Central memory CD4-positive, alpha-beta T cell (primary cell): ENCODE measurements around the gene RNF144B.

Experiments
- DNase-seq: peaks from one replicate; pipeline ENCODE4 v3.0.0; 2022

The RNF144B gene

DNA sequence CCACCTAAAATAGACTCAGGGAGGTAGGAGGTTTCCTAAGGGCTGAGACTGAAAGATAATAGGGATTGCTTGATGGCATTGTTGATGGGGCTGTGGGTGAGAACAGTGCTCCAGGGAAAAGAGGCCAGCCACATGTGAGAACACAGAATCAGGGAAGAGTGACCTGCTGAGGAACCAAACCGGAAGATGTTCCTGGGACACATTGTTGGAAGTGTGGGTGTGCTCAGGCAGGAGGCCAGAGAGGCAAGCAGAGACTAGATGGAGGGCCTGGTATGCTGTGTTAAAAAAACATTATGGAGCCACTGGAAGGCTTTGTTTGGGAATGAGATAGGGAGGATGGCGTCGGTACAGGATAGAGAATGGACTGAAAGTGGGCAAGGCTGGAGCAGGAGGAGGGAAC lies 23.3 kb downstream of the RNF144B start:
- DNase-seq, result no peak

DNA sequence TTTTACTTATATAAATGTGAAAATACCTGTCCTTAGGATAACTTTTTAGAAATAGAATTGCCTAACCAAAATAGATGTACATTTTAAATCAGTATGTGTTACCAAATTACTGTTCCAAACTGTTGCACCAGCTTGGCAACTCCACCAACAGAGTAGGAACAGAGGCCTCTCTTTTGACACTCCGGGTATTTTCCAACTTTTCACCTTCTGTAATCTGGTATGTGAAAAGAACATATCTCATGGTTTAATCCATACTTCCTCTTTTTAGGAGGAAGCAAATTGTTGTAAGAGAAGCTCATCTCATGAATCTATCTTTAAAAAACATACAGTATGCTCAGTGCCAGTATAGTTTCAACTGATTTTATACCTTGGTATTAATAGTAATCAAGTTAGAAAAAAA lies 24.9 kb downstream of the RNF144B start:
- DNase-seq, result no peak

DNA sequence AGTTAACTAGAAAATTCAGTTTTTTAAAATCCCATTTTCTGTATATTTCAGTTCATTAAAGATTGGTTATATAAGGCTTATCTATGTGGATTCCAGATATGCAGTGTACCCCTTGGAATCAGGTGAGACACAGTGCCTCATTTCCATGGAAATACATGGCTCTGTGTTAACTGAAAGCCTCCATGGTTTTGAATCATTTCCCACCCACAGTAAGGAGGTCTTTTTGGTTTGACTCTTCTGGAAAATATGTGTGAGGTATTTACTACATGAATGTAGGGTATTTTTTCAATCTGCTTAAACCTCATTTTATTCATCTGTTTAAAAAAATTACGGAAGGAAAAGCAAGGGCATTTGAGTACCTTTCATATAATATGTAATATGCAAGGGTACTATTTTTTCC lies 25.5 kb downstream of the RNF144B start:
- no peak for DNase-seq

DNA sequence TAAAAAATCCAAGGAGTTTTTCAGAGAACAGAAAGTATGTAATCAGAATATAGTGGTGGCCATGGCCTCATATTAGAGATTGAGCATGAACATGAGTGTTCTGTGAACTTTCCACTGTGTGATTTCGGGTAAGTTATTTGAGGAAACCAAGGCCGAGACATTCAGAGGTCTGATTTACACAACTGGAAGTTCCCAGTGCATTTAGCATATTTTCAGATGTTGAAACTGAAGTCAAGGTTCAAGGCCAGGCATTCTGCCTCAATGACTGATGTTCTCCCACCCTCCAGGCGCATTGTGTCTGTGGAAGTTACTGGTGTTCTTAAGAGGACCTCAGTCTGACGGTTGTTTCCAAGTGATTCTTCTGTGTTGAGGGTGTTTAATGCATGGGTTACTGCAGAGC lies 26.2 kb downstream of the RNF144B start:
- no peak for DNase-seq

DNA sequence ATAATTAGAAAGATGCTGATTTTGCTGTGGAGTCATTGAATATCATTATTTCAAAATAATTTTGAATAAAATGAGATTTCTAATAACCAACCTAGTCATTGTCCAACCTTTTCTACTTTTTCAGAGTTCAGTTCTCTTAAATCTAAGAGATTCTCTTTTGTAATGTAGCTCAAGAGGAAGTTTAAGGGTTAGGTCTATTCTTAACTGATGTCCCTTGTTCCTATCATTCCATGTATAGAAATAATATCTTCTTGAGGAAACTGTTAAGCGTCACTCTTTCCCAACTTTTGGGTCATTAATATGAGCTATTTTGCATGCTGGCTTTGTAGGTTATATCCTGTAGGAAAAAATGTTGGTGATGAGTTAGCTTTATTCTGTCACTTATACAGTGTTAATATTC lies 27.0 kb downstream of the RNF144B start:
- DNase-seq, result no peak

DNA sequence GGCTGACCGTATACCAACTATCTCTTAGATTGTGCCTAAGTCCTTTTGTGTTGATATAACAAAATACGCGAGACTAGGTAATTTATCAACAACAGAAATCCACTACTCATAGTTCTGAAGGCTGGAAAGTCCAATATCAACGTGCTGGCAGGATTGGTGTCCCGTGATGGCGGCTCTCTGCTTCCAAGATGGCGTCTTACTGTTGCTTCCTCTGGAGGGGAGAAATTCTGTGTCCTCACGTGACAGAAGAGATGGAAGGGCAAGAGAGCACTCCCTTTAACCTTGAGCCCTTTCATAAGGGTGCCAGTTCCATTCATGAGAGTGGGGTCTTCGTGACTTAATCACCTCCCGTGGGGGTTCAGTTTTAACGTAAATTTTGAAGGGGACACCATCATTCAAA lies 28.1 kb downstream of the RNF144B start:
- DNase-seq, result no peak

DNA sequence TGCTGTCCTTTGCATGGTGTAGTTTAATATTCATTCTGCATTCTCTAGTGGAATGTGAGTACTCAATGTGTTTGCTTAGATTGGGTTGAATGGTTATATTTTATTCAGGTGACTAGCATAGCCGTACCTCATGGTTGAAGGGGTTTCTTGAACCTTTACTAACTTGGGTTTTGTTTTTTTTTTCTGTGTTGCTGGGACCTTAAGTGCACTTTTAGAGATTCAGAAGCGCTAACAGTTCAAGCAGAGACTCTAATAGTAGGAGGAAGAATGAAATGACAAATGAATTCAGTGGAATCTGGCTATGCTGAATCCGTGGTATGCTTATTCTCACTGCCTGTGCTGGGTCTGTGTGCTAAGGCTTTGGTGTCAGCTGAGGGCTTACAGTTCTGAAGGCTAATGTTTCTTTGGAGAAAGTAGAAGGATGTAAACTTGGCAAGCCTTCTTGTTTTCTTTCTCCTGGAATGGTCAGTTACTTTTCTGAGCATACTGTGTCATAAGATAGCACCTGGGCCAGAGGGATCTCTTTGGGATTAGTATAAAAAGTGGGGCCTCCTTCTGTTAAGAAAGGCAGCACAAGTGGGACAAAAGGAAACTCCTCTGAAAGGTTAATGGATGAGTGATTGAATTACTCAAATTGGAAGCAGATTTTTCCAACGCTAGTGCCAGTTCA lies 28.7 kb downstream of the RNF144B start:
- DNase-seq, result no peak

DNA sequence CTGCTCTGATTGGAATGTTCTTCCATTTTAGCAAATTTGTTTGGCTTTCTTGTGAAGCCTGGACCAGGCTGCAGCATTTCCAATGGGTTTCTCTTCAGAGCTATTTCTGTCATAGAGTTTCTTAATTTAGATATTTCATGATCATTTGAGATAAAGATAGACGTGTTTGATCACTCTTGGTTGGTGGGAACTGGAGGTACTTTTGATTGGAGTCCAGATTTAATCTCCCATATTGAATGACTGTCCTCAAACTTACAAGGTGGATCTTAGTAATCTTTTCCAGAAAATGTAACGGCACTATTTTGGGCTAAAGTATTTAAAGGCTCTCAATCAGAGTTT lies 29.2 kb downstream of the RNF144B start:
- DNase-seq, result no peak

DNA sequence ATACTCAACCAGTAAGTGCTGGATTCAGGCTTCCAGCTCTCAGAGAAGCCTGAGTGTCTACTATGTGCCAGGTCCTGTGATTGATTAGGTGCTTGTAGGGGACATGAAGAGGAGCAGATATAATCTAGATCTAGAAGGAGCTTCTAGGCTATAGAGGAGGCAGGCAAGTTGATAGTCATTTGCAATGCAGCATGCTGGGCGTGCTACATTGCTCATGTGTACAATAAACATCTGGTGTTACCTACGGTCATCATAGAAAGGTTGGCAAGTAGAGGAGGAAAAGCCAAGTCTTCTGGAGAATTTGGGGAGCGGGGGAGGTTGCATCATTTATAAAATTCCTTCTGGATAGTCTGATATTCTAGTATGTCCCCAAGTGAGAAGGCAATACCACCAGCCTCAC lies 33.2 kb downstream of the RNF144B start:
- DNase-seq, result no peak

DNA sequence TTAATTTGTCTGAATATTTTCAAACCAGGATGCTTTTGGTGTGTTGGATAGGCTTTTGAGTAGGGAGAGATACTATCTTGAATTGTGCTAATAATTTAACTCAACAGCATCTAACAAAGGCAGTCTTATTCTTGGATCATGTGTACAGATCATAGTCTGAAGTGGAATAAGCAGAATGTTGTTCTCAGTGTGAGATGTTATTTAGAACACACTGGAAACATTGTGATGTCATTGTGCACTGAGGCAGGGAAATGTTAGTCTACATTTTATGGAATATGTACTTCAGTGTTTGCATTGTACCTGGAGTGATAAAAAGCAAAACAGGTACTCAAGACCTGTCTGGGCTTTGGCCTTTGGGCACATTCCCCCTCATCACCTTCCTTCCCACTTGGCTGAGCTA lies 35.0 kb downstream of the RNF144B start:
- DNase-seq, result no peak

DNA sequence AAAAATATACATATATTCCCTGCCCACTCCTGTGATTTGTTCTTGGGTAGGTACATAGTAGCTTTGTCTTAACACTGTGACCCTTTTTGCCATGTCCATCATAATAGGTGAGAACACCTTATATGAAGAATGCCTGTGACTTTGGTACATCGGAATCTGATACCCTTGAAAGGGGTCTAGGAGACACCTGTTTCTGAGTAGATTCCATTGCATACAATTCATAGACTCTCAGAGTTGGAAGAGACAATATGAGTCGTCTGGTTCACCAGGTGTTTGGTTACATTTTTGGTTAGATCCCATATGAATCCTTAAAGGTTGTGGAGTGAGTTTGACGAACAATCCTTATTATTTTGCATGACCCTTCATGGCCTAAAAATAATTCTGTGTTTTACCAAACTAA lies 36.3 kb downstream of the RNF144B start:
- DNase-seq, result no peak

DNA sequence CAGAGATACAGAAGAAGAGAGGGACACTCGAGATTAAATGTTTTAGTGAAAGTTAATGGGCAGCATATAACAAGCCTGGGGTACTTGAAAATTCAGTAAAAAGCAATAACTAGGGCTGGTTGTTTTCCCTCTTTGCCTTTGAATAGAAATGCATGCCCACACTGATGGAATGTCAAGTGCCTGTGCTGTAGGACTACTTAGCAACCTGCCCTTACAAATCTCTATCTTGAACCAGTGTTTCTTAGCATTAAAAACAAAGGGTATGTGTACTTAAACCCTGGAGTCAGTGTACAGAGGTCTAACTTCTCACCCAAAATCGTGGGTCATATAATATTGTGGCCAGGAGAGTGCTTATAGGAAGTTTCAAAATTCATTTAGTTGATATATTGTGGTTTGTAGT lies 37.1 kb downstream of the RNF144B start:
- DNase-seq, result no peak

DNA sequence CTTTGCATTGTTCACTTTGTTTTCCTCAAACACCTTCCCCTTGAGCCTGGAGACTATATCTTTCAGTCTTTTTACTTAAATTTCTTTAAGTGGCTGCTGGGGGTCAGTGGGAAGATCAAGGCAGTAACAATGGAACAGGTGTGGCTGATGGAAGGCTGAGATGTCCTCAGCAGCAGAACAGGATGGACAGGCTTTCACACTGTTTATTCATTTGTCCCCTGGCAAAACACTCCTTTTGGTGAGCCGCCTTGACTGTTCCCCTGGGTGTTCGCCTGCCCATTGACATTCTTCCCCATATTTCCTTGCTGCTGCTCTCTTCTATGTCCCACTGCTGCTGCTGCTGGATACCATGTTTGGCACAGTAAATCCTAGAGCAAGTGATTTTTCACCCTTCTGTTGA lies 38.1 kb downstream of the RNF144B start:
- DNase-seq, result no peak

DNA sequence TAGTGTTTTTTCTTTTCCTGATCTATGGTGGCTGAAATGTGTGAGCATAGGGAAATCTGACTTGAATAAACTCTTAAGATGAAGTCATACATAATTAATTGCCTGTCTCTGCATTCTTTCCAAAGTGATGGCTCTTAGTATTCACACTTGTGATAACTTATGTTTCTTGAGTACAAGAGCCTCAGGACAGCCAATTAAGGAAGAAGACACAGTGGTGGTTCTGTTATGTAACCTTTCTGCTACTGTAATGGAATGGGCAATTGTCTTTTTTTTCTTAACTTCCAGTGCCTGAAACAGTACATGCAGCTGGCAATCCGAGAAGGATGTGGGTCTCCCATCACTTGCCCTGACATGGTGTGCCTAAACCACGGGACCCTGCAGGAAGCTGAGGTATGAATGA lies 40.1 kb downstream of the RNF144B start:
- DNase-seq, result no peak

DNA sequence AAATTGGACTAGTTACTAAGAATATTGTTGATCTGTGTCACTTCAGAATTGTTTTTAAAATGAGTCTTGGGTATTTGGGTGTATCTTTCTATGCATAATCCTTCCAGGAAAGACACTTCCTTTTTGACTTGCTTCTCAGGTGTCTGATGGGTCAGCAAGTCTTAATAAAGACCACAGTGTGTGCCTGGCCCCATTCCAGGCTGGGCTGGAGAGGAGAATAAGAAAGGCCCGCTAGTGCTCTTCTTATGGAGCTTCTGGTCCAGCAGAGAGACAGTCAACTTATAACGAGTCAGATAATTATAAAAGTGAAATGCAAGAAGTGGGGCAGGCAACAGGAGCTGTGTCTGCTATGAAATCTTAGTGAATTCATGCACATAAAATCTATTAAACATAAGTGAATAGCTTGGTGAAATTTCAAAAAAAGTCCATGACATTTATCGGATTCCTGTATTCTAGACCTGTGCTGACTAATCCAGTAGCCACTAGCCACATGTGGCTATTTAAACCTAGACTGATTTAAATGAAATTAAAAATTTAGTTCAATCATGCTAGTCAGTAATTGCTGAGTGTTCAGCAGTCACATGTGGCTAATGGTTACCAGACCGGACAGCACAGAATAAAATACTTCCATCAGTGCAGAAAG lies 42.6 kb downstream of the RNF144B start:
- DNase-seq, result no peak

DNA sequence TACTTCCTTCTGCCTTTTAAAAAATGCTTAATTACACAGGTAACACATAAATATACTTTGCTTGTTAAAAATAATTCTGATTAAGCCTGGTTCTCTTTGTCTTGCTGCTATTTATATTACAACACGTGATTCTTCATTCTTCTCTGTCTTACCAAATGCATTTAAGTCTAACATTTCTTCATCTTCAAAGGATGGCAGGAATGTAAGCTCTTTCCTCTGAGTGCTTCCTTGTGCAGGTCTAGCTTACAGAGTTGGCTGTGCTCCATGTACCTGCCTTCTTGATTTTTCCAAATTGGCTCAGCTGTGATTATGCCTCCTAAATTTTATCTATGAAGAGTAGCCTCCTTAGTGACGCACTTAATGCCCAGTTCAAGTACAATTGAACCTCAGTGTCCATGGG lies 44.4 kb downstream of the RNF144B start:
- DNase-seq, result no peak

DNA sequence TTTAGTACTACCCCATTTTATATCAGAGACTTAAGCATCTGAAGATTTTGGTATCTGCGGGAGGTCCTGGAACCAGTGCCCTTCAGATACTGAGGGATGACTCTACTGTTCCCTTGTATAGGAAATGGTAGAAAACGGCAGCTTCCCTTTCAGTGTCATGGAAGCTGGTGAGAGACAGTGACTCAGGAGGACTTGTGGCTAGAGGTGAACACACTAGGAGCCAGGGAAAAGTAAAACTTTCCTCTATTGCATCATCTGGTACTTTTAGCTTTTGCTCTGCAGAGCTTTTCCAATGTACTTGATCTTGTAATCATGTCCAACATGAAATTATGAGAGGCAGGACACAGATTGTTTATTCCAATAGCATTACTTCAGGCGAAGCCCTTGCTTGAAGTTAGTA lies 45.0 kb downstream of the RNF144B start:
- no peak for DNase-seq

DNA sequence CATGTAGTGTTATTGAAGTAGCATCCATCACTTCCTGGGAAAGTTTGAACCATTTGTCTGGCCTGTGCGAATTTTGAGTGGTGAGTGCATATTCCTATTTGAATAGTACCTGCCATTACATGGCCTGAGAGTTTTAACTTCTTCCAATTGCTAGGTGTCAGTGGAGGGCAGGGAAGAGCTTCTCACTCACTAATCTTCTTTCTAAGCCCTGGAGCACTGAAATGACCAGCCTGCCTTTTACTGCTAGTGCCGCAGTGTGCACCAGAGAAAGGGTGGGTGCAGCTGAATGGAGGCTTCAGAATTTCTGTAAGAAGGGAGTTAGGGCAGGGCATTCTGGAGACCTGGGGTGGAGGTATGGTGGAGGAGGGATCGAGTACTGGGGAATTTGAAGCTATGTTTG lies 45.5 kb downstream of the RNF144B start:
- no peak for DNase-seq

DNA sequence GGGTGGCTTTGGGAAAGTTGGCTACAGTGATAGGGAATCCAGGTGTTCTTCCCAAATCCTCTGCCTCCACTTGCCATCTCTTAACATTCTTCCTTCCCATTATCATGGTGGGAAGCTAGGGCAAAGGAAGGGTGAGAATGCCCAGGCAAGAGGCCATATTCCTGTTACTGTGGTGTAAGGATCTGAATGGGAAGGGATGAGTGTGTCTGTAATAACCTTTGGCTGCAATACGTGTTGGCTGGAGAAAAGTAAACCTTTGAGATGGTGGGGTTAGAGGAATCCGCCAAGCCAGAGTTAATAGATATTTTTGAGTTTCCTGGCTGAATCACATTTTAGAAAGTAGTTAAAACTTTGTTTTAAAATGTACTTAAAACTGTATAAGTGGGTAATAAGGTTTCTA lies 45.9 kb downstream of the RNF144B start:
- DNase-seq, result no peak

DNA sequence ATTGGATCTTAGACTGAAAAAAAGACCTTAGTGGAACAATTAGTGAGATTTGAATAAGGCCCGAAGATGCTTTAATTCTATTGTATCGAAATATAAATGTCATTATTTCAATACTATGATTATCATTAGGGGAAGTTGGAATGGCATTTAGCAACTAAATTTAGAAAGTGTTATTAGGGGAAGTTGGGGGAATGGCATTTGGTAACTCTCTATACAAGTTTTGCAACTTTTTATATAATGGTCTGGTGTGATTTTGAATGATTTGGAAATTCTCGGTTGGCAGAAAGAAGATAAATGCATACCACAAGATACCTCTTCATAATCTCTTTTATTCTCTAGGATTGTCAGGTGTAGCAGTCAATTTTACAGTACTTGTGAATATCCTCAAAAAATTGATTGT lies 49.2 kb downstream of the RNF144B start:
- no peak for DNase-seq

DNA sequence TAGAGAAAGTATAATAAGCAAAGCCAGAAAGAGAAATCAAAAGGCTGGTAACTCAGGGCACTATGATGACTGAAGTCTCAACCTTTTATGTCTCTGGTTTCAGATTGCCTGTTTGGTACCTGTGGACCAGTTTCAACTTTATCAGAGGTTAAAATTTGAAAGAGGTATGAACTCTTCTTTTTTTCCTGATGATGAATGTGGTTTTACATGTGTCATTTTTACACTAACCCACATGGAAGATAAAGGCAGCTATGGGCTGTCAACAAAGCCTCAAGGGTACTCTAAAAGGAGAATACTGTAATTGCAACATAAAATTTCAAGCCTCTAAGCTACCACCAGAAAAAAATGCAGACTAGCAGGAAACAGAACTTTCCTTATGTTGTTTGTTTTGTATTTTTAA lies 52.4 kb downstream of the RNF144B start:
- no peak for DNase-seq

DNA sequence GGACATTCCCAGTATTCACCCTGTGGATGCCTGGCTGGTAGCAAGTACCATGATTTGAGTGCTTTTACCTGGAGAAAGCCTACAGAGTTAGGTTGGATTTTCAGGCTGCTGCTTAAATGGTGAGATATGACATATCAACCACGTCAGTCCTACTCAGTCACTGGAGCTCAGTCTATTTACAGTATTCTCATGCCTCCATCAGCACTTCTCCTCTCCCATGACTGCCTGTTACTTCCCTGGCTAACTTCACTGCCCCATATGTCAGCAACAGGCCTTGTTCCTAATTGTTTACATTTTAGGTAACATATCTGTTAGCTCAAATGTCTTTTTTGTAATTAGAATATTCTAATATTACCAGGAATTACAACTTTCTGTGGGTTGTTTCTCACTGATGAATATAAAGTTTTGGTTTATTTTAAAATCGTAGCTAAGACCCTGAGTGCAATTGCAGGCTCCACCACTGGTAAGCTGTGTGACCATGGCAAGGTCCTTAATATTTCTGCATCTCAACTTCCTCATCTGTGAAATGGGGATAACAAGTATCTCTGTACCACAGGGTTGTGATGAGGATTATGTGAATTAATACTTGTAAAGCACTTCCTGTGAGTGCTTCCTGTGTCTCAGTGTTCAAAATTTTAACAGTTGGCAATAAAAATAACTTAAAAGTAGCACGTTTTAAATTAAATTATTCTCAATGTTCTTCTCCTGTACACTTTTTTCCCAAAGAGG lies 54.3 kb downstream of the RNF144B start:
- DNase-seq, result no peak

DNA sequence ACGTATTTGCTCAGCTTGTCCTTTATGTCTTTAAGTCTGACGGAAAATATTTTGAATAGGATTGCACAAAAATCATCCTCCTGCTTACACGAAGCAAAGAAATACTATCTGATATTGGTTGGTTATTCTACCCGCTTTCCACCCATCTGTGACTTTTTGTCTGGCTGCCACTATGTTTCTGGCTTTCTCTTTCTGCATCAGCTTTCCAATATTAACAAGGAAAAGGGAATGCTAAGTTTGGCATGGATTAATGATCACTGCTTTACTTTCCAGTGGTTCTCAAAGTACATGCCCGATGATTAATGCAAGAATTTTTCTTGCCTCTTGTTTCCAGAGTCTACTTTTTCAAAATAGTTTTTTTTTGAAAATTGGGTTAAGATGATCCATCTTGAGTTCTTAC lies 57.0 kb downstream of the RNF144B start:
- DNase-seq, result no peak

DNA sequence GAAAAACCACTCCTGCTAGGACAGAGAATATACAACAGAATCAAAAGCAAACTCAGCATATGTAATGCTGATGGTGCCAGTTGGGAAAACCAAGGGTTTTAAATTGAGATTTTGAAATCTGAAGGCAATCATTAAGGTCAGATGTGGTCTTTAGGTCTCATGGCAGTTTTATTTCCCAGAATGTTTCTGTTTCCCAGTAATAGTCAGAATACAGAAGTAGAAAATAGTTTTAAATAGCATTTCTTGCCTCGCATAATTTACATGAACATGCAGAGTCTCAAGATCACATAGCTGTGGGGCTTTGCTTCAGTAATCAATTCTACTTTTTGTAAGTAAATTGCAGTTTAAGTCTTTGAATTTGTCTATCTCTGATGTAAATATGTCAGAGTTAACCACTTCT lies 58.1 kb downstream of the RNF144B start:
- no peak for DNase-seq

DNA sequence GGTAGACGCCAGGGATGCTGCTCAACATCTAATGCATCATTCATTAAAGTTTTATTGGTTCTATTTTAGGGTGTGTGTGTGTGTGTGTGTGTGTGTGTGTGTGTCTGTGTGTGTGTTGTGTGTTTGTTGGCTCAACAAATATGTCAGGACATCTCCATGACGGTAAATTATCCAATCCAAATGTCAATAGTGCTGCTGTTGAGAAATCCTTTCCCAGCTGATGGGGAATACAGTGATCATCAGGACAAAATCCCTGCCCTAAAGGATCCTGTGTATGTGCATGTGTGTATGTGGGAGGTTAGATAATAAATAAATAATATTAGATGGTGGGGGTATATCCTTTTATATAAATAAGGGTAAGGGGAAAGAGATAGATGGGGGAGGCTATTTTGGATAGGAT lies 59.6 kb downstream of the RNF144B start:
- no peak for DNase-seq
